ENCODE measurements around the gene MYO1B. TPM values are rescaled to one million over a fixed set of nuclear protein-coding genes. Genes with fewer than 3 reads are reported as not detected.

The MYO1B gene
- total RNA-seq, 1 donor from 2014 or later: 81.6 TPM

- TF ChIP-seq CTCF (IDR thresholded peaks at IDR 0.05; ENCODE audit: unreplicated experiment): no peak
- Mint-ChIP-seq H3K9me3 (no peaks in the 10 kb centered on the region), H3K27ac (no peak overlapping the region), H3K27me3 (ENCODE audit: low read depth) (no peaks in the 10 kb centered on the region), H3K36me3 (peaks cover 33% of the 10 kb centered on the region), H3K4me3 (no peak overlapping the region), H3K4me1 (peaks cover 6% of the 10 kb centered on the region)
- no peak for DNase-seq (ENCODE audit: low spot score in 2 of 2, unreplicated experiment in 2 of 2)
These were observed 157.9 kb downstream of the MYO1B start for GRCh38 chr2:191402966-191403565.

- no peak overlapping the region for H3K4me3 Mint-ChIP-seq
These were observed 159.4 kb downstream of the MYO1B start for GRCh38 chr2:191404568-191404991.

GRCh38 chr2:191405546-191405945 lies 160.3 kb downstream of the MYO1B start:
- Mint-ChIP-seq H3K4me3 (no peak overlapping the region), H3K4me1 (peaks cover 6% of the 10 kb centered on the region), H3K9me3 (no peaks in the 10 kb centered on the region), H3K27ac (no peak overlapping the region), H3K27me3 (ENCODE audit: low read depth) (no peaks in the 10 kb centered on the region), H3K36me3 (peaks cover 37% of the 10 kb centered on the region)
- TF ChIP-seq CTCF (IDR thresholded peaks at IDR 0.05; ENCODE audit: unreplicated experiment): no peak
- no peak for DNase-seq (ENCODE audit: low spot score in 2 of 2, unreplicated experiment in 2 of 2)

More at GRCh38 chr2:191404568-191404991, 159.4 kb downstream of the MYO1B start:
- no peaks in the 10 kb centered on the region for H3K27me3 Mint-ChIP-seq (ENCODE audit: low read depth)
- H3K36me3 Mint-ChIP-seq: peaks cover 38% of the 10 kb centered on the region
- no peak for TF ChIP-seq CTCF (IDR thresholded peaks at IDR 0.05; ENCODE audit: unreplicated experiment)
- H3K4me1 Mint-ChIP-seq: peaks cover 6% of the 10 kb centered on the region
- no peak for DNase-seq (ENCODE audit: low spot score in 2 of 2, unreplicated experiment in 2 of 2)
- H3K27ac Mint-ChIP-seq: no peak overlapping the region
- no peaks in the 10 kb centered on the region for H3K9me3 Mint-ChIP-seq

GRCh38 chr2:191410646-191411436 lies 165.6 kb downstream of the MYO1B start:
- H3K36me3 Mint-ChIP-seq: peaks cover 51% of the 10 kb centered on the region
- no peaks in the 10 kb centered on the region for H3K4me1 Mint-ChIP-seq
- no peak overlapping the region for H3K27ac Mint-ChIP-seq
- no peak overlapping the region for H3K4me3 Mint-ChIP-seq
- TF ChIP-seq CTCF (IDR thresholded peaks at IDR 0.05; ENCODE audit: unreplicated experiment): no peak
- no peak for DNase-seq (ENCODE audit: low spot score in 2 of 2, unreplicated experiment in 2 of 2)
- H3K9me3 Mint-ChIP-seq: no peaks in the 10 kb centered on the region
- H3K27me3 Mint-ChIP-seq (ENCODE audit: low read depth): no peaks in the 10 kb centered on the region

GRCh38 chr2:191411472-191411871 lies 166.3 kb downstream of the MYO1B start:
- no peaks in the 10 kb centered on the region for H3K9me3 Mint-ChIP-seq
- H3K36me3 Mint-ChIP-seq: peaks cover 57% of the 10 kb centered on the region
- no peaks in the 10 kb centered on the region for H3K4me1 Mint-ChIP-seq
- H3K27ac Mint-ChIP-seq: no peak overlapping the region
- TF ChIP-seq CTCF (IDR thresholded peaks at IDR 0.05; ENCODE audit: unreplicated experiment): no peak
- no peaks in the 10 kb centered on the region for H3K27me3 Mint-ChIP-seq (ENCODE audit: low read depth)
- no peak for DNase-seq (ENCODE audit: low spot score in 2 of 2, unreplicated experiment in 2 of 2)
- no peak overlapping the region for H3K4me3 Mint-ChIP-seq

All from mesothelial cell of epicardium (in vitro differentiated cells).